OCI-LY7 (cell line): ENCODE results near the gene DDAH2. TPM values are rescaled to one million over a fixed set of nuclear protein-coding genes. Genes with fewer than 3 reads are reported as not detected.

Source experiments
- BruUV-seq: library from RNA; stranded (reverse); fragments of 400-500 nt; replicated peaks from 2 replicates; lab custom pipeline; 2021; lab: Mats Ljungman, UMichigan
- CTCF ChIA-PET: fragments of 300-600 bp; sonication (Branson Sonifier 250); formaldehyde crosslinking; loops from one replicate; lab custom pipeline; 2022; ENCODE audit warnings: antibody characterized with exemption; ENCODE audit not compliant: unreplicated experiment; lab: Charles Lee
- POLR2A ChIA-PET: fragments of 300-600 bp; sonication (Branson Sonifier 250); formaldehyde crosslinking; loops from one replicate; lab custom pipeline; 2022; ENCODE audit warnings: antibody characterized with exemption; lab: Charles Lee
- DNase-seq: peaks from one replicate; pipeline ENCODE4 v3.0.0-alpha.2; 2015; ENCODE audit warnings: low spot score
- H2AFZ ChIP-seq: fragments of 200-600 bp; sonication (generic), shearing (Covaris generic); 2 replicates; pipeline ENCODE4 v1.6.1; 2014; ENCODE audit warnings: mild to moderate bottlenecking, antibody characterized with exemption, low read length, moderate library complexity
- H3K27ac ChIP-seq: fragments of 200-600 bp; sonication (generic); 2 replicates; pipeline ENCODE4 v1.5.1; 2014; ENCODE audit warnings: mixed run types, low read depth, mild to moderate bottlenecking, moderate library complexity, low read length, inconsistent platforms; ENCODE audit not compliant: poor library complexity, severe bottlenecking
- H3K36me3 ChIP-seq: fragments of 200-600 bp; sonication (generic); 2 replicates; pipeline ENCODE4 v1.6.1; 2014; ENCODE audit warnings: mild to moderate bottlenecking, antibody characterized with exemption, low read length, moderate library complexity, mixed read lengths; ENCODE audit not compliant: insufficient read depth
- H3K4me1 ChIP-seq: fragments of 200-600 bp; sonication (generic); 2 replicates; pipeline ENCODE4 v1.5.1; 2014; ENCODE audit warnings: mild to moderate bottlenecking, low read length; ENCODE audit not compliant: insufficient read depth, poor library complexity, severe bottlenecking
- H3K4me2 ChIP-seq: fragments of 200-600 bp; sonication (generic); 2 replicates; pipeline ENCODE4 v1.6.1; 2014; ENCODE audit warnings: mild to moderate bottlenecking, low read length
- H3K4me3 ChIP-seq: fragments of 200-600 bp; sonication (generic); 2 replicates; pipeline ENCODE4 v1.5.1; 2014; ENCODE audit warnings: mild to moderate bottlenecking, low read depth, low read length; ENCODE audit not compliant: poor library complexity, severe bottlenecking
- H3K79me2 ChIP-seq: fragments of 200-600 bp; sonication (generic); 2 replicates; pipeline ENCODE4 v1.6.1; 2016; ENCODE audit warnings: low read depth, mild to moderate bottlenecking, low read length, moderate library complexity, mixed read lengths; ENCODE audit not compliant: insufficient read depth
- H3K9me2 ChIP-seq: fragments of 200-600 bp; sonication (generic); 2 replicates; pipeline ENCODE4 v1.6.1; 2016; ENCODE audit warnings: mild to moderate bottlenecking, low read length, mixed read lengths; ENCODE audit not compliant: insufficient read depth
- H3K9me3 ChIP-seq: fragments of 200-600 bp; sonication (generic); 2 replicates; pipeline ENCODE4 v1.6.1; 2014; ENCODE audit warnings: mild to moderate bottlenecking, mixed run types, low read length, mixed read lengths
- H4K20me1 ChIP-seq: fragments of 200-600 bp; sonication (generic); 2 replicates; pipeline ENCODE4 v1.6.1; 2014; ENCODE audit warnings: mild to moderate bottlenecking, antibody characterized with exemption, low read length, moderate library complexity, mixed read lengths; ENCODE audit not compliant: insufficient read depth
- EZH2phosphoT487 ChIP-seq: fragments of 200-600 bp; sonication (generic); IDR thresholded peaks from 2 replicates; pipeline ENCODE4 v1.6.1; 2018; ENCODE audit warnings: low read depth, borderline replicate concordance, mild to moderate bottlenecking, mixed run types, antibody characterized with exemption, low read length, moderate library complexity, mixed read lengths
- intact Hi-C: fragments of 100-400 bp; cut with micrococcal nuclease; formaldehyde crosslinking; loops from one replicate; pipeline ENCODE4 v1.10.0; 2022; ENCODE audit not compliant: unreplicated experiment
- total RNA-seq, 2 experiments: library from RNA; depleted of rRNA in 1 of 2; stranded (reverse); fragments of >200 nt in 1 of 2; shearing (Covaris generic) in 1 of 2; gene quantifications; 2 replicates each; pipeline ENCODE4 v1.2.3, GENCODE V29; 2014 to 2022
- TF ChIP-seq, protein P1 (sequence below): fragments of 200-600 bp; sonication (generic); conservative IDR thresholded peaks from 2 replicates; pipeline ENCODE4 v1.5.1; 2014; ENCODE audit warnings: mild to moderate bottlenecking, antibody characterized with exemption, low read length, moderate library complexity, mixed read lengths

DDAH2 gene
- total RNA-seq, 2 experiments from 2014 or later = 14.0 to 20.4 TPM

GRCh38 chr6:31777667-31778050, 48.6 kb upstream of the DDAH2 start:
- no peak overlapping the region for H3K4me3 ChIP-seq
- H4K20me1 ChIP-seq = no peaks in the 10 kb centered on the region; the same call in 1 of the 2 replicates
- H3K4me2 ChIP-seq = no peak overlapping the region
- no peak overlapping the region for H3K27ac ChIP-seq
- no peaks in the 10 kb centered on the region for H3K9me2 ChIP-seq
- H3K36me3 ChIP-seq = peaks cover 51% of the 10 kb centered on the region
- no peaks in the 10 kb centered on the region for H3K79me2 ChIP-seq
- intact Hi-C loops = no loop called here
- no peak overlapping the region for H2AFZ ChIP-seq
- no peaks in the 10 kb centered on the region for H3K9me3 ChIP-seq
- CTCF ChIA-PET = no interaction called here
- no peak for DNase-seq
- no TSS peak for BruUV-seq
- no peaks in the 10 kb centered on the region for H3K4me1 ChIP-seq
- TF ChIP-seq EZH2phosphoT487 = no peak
- TF ChIP-seq, protein P1, sequence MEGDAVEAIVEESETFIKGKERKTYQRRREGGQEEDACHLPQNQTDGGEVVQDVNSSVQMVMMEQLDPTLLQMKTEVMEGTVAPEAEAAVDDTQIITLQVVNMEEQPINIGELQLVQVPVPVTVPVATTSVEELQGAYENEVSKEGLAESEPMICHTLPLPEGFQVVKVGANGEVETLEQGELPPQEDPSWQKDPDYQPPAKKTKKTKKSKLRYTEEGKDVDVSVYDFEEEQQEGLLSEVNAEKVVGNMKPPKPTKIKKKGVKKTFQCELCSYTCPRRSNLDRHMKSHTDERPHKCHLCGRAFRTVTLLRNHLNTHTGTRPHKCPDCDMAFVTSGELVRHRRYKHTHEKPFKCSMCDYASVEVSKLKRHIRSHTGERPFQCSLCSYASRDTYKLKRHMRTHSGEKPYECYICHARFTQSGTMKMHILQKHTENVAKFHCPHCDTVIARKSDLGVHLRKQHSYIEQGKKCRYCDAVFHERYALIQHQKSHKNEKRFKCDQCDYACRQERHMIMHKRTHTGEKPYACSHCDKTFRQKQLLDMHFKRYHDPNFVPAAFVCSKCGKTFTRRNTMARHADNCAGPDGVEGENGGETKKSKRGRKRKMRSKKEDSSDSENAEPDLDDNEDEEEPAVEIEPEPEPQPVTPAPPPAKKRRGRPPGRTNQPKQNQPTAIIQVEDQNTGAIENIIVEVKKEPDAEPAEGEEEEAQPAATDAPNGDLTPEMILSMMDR = no peak
- POLR2A ChIA-PET = no interaction called here

DNA sequence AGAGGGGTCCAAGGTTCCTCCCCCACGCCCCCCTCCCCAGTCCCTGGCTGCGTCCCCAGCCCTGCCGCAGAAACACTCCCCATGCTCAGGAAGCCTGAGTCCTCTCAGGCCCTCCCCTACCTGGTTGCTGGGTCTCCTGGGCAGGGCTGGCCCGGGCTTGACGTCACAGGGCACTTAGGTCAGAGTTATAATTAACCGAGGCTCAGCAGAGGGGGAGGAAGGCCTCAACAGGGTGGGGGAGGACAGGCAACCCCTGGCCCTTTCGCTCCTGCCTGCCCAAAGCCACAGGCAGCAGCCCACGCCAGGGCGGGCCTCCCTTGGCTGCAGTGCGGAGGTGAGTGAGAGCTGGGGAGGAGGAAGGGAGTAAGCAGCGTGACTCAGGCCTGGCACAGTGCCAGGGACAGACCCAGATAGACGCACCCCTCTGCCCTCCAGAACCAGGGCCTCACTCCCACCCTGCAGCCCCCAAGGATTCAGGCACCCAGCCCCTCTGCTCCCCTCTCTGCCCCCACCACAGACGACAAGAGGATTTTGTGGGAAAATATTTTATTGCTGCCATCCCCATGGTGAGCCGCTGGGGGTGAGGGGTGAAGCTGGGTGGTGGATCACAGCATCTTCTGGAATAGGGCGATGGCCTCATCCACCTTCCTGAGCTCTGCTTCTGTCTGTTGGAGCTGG, 48.0 kb upstream of the DDAH2 start, which contains the start of gene VWA7:
VWA7 (minus strand) TSS at position 340 of the 678 bp plus-strand sequence. CDS start 549 bp downstream, outside the sequence.
- H3K4me3 ChIP-seq = no peak within 1 kb of the TSS
- ChIA-PET CTCF (no interaction called here), POLR2A (no interaction called here)
- no peaks in the 10 kb centered on the region; the same call in 1 of the 2 replicates for H4K20me1 ChIP-seq
- H3K9me2 ChIP-seq = no peaks in the 10 kb centered on the region
- H3K4me1 ChIP-seq = no peaks in the 10 kb centered on the region
- H2AFZ ChIP-seq = no peak within 1 kb of the TSS
- TF ChIP-seq, protein P1 = no peak
- no peak for TF ChIP-seq EZH2phosphoT487
- no peaks in the 10 kb centered on the region for H3K9me3 ChIP-seq
- intact Hi-C loops = no loop called here
- no peak within 1 kb of the TSS for H3K27ac ChIP-seq
- no TSS peak for BruUV-seq
- H3K36me3 ChIP-seq = peaks cover 46% of the 10 kb centered on the region
- H3K4me2 ChIP-seq = no peak within 1 kb of the TSS
- H3K79me2 ChIP-seq = no peaks in the 10 kb centered on the region
- no peak for DNase-seq

DNA sequence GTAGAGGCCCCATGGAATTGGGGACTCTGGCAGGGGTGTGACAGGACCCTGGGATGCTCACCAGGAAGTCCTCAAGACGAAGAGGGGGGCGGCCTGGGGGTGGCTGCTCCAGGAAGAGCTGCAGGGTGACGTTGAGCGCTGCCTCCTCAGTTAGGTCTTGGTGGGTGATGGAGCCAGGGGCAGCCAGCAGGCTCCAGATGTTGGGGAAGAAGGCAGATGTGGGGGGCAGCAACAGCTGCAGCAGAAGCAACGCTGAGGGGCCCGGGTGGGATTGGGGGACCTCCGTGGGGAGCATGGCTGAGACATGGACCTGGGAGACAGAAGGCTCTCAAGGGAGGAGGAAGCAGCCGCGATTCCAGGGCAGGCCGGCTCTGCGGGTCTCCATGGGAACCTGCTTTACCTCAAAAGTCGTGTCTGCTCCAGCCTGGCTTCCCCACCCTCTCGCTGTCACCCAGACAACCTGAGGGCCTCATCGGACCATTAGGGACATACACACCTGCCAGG, 47.4 kb upstream of the DDAH2 start:
- POLR2A ChIA-PET = no interaction called here
- H3K36me3 ChIP-seq = peaks cover 40% of the 10 kb centered on the region
- H3K79me2 ChIP-seq = no peaks in the 10 kb centered on the region
- TF ChIP-seq, protein P1 = no peak
- no peak for TF ChIP-seq EZH2phosphoT487
- H3K9me2 ChIP-seq = no peaks in the 10 kb centered on the region
- H3K4me1 ChIP-seq = no peaks in the 10 kb centered on the region
- no TSS peak for BruUV-seq
- no peaks in the 10 kb centered on the region for H3K9me3 ChIP-seq
- H4K20me1 ChIP-seq = no peaks in the 10 kb centered on the region; the same call in 1 of the 2 replicates
- H3K4me2 ChIP-seq = no peak overlapping the region
- H2AFZ ChIP-seq = no peak overlapping the region
- CTCF ChIA-PET = no interaction called here
- no peak for DNase-seq
- intact Hi-C loops = no loop called here
- H3K4me3 ChIP-seq = no peak overlapping the region
- H3K27ac ChIP-seq = no peak overlapping the region
